Activated T-cell treated with anti-CD3 and anti-CD28 coated beads for 48 hours (primary cell): Measurements from ENCODE around the gene CBFA2T3.
"Not testable (repeated sequence)": the region's sequence is repeated elsewhere in the genome, so short reads cannot be mapped to it uniquely, and the experiment has no call there.

Experiments used
- DNase-seq: peaks from one replicate; pipeline ENCODE4 v3.0.0-alpha.2; 2020; ENCODE audit warnings: low read depth

Gene CBFA2T3

DNA sequence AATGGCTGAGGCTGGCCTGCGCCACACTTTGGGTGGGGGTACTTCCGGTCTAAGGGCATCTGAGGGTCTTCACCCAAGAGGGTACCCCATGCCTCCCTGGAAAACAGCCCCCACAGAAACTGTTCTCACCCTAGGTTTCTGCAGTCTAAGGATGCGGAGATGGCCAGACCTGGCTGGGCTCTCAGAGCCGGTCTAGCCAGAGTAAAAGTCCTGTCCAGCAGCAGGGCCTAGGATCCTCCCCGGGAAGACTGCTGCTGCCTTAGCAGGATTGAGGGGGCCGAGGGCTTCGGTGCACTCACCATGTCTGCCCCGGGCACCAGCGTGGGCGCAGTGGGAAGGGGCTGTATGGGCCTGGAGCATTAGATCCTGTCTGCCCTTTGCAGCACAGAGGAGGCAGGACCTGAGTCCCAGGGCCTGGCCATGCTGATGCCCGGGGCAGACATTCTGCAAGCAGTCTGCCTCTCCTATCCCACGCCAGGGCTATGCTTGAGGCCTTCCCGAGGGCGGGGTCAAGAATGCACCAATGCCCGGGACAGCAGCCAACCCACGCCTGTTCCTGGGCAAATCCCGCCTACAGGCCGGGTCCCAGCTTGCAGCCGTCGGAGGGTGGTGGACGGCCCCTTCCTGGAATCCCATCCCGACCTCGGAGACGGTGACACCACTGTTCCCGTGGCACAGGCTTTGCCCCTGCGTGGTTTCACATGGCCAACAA is 54.7 kb downstream of the CBFA2T3 start:
- DNase-seq = no peak

DNA sequence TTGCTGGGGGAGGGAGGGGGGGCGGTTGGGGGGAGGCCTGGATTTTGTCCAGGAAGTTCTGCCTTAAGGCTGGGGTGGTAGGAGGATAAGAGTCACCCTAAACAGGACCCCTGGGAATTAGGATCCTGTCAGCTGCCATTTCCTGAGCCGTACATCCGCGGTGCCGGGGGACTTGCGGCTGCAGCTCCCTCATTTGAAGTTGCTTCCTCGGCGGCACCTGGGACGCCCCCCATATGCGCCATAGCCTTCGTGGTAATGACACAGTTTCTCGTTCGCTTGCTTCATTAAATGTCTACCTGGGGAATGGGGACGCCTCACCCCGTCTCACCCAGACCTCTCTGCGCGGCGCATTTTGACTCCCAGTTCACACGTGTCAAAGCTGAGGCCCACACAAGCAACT is 55.4 kb downstream of the CBFA2T3 start:
- DNase-seq = no peak

DNA sequence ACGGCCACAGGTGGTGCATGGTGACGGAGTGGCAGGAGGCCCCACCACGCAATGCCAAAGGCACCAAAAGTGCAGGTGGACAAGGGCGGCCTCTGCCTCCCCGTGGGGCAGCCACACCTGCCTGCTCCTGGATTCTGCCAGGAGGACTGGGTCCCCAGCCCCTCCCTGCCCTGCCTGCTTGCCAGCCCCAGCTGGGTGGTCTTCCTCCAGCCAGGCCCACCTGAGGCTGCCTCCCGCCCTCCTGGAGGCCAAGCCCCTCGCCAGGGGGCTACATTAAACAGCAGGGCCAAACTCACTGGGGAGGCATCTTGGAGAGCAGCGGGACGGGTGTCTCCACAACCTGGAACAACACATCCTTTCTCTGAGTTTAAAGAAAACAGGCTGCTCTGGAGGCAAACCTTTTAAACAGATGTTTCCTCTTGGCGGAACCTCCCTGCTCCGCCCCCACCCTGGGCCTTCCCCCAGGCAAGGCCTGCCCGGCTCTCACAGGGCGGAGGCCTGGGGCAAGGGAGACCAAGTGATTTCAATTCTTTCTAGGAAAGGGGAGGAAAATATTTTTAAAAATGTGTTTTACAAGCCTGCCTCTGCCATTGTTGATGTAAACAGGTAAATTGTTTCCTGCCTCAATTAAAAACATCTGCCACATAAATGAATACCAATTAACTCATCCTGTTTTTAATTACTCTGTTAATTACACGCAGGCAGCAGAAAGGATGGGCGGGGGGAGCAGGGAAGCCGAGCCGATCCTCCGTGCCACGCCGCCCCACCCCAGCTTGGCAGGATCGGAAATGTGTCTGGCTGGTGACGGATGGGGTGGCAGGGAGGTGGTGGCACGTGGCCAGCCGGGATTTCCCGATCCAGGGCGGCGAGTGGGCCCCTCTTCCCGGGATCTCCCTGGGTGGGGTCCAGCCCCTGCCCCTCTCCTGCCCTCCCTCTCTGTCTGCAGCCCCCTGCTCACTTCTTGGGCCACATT is 56.1 kb downstream of the CBFA2T3 start:
- no peak for DNase-seq

DNA sequence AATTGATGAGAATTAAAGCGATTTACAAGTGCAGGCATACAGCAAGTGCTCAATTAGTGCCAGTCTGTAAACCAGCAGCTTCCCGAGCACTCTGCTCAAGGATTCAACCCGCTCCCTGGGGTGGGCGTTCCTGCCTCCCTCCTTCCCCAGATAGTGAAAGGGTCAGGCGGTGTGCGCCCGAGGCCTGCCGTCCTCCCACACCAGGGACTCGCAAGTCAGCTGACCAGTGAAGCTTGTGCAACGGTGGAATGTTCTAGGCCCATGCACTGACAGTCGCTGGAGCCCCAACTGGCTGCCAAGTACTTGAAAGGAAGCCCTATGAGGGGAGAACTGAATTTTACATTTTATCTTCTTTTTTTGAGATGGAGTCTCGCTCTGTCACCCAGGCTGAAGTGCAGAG is 57.1 kb downstream of the CBFA2T3 start:
- DNase-seq = no peak

DNA sequence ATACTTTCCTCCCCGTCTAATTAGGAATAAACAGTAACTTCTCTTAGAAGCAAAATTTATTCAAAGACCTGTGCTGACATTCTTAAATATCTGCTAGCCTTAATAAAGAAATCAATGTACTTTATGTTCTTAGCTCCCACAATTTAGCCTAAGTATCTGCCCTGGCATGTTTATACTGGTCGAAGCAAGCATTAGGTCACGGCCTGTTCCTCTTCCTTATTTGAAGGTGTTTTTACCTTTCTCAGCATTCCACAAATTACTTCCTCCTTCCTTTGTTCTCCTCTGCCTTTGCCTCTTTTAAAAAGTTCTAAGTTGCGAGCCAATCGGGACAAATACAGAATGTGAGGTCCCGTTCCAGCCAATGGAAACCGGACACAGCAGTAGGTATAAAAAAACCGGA is 58.1 kb downstream of the CBFA2T3 start:
- DNase-seq = not testable (repeated sequence)

DNA sequence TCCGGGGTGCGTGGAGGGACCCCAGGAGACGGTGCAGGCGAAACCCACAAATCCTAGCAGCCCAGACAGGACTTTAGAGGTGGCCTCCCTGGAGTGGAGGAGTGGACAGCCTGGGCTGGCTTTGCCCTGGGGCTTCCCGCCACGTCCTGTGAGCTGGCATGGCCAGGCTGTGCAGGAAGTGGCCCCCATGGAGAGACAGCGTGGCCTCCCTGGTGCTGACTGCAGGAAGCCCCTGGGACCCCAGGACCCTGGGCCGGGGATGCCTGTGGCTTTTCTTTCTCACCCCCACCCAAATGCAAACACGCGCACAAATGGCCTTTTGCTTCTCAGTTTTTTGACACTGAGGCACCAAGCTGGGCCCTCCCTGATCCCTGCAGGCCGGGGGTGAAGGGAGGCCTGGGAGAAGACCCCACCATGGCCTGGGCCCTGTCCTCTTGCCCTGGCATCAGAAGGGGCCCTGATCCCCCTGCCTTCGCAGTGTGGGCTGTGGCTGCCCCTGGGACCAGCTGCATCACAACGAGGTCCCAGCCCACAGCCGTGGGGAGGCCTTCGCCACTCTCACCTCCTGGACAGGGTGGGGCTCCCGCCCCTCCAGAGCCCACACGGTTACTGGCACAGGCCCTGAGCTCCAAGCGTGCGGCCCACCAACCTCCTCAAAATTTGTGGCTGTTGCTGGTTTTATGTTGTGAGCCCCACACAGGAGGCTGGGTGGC is 58.9 kb downstream of the CBFA2T3 start:
- no peak for DNase-seq

DNA sequence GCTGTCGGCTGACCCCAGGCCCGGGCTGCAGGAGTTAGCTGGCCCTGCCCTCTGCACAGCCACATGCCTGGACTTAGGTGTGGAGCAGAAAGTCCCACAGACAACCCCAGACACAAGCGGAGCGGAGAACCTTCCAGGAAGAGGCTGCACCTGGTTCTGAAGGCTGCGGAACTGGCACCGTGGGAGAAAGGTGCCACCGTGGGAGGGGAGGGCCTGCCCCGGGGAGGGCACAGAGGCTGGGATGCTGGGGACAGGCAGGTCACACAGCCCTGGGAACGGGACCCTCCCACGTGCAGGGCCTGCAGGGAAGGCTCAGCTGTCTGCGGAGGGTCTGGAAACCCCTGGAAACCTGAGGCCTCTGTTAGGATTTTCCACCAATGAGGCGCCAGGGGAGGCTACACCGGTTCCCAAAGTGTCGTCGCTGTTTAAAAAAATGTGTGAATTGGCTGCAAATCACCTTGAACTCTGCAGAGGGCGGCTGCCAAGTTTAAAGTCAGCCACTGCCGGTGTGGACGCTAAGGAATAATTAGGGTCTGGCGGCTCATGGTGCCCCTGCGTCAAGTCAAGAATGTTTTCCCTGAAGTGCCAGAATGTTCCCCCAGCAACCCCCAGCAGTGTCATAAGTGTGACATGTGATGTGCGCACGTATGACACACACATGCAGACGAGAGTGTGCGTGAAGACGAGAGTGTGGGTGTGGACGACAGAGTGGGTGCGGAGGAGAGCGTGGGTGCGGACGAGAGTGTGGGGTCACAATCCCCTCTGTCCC is 59.7 kb downstream of the CBFA2T3 start:
- no peak for DNase-seq

DNA sequence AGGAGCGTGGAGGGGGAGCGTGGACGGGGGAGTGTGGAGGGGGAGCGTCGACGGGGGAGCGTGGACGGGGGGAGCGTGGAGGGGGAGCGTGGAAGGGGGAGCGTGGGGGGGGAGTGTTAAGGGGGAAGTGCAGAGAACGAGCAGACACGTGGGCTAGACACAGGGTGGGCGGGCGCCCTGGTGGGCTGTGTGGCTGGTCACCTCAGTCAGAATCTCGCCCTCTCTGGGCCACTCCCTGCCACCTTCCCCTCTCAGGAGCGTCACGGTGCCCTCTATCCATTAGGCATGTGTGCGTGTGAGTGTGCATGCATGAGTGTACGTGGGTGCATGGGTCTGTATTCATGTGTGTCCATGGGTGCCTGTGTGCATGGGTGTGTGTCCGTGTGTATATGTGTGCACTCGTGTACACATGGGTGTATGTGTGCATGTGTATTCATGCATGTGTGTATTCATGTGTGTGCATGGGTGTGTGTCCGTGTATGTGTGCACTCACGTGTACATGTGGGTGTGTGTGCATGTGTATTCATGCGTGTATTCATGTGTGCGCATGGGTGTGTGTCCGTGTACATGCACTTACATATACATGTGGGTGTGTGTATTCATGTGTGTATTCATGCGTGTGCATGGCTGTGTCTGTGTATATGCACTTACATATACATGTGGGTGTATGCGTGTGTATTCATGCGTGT is 61.2 kb downstream of the CBFA2T3 start:
- DNase-seq = no peak

DNA sequence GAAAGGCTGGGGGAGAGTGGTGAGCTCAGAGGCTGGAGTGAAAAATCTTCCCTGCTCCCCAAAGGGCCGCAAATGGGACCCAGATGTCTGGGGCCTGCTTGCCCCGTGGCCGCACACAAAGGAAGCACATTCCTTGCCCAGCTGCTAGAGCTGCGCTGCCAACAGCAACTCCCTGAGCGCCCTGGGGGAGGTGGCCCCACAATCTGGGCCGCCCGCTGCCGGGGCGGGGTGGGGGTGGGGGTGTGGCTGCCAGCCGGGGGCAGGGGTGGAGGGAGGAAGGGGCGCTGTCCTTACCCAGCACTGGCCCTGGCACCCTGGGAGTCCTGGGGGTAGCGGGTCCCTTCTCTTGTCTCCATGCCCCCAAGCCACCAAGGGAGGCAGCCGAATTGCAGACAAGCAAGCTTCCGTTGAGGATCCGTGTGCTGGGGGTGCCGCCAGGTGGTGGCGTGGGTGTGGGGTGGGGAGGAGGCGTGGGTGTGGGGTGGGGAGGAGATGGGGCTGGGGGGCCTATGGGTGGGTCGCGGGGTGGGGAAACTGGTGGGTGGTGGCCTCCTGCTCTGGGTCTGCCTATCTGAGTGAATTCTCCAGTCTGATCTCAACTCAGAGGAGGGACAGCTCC is 62.1 kb downstream of the CBFA2T3 start:
- DNase-seq = no peak

DNA sequence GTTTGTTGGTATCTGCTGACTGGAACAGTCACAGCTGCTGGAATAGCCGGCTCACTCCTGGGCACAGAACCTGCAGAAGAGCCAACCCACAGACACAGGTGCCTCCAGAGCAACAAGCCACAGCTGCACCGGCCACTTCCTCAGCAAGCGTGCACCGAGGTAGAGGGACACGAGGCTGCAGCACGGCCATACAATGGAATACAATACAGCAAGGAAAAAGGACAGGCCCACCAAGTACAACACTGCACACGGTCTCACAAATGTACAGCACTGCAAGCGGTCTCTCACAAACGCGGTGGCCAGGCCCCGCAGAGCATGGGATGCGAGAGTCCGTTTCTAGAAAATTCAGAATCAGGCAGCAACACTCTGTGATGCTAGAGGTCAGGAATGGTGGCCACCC is 63.1 kb downstream of the CBFA2T3 start:
- DNase-seq = no peak

DNA sequence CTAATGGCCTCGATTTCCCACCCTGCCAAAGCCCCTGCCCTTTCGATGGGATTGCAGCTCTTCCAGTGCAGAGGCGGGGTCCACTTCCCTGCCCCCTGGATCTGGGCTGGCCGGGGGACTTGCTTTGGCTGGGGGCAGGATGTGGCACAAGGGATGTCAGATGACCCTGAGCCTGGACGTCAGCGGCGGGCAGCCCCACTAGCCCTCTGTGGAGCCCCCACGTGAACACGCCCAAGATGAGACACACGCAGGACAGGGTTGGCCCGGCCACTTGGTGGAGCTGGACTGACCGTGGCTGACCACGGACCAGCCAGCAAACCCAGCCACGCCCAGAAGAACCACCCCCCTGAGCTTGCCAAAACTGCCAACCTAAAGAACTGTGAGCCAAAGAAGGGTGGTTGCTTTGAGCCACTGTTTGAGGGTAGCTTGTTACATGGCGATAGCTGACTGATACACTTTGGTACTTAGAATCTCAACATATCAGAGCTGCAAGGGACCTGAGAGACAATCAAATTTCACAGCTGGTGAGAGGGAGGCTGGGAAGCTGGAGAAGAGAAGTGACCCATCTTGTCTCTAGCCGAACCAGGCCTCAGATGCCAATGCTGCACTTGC is 63.9 kb downstream of the CBFA2T3 start:
- DNase-seq = no peak

DNA sequence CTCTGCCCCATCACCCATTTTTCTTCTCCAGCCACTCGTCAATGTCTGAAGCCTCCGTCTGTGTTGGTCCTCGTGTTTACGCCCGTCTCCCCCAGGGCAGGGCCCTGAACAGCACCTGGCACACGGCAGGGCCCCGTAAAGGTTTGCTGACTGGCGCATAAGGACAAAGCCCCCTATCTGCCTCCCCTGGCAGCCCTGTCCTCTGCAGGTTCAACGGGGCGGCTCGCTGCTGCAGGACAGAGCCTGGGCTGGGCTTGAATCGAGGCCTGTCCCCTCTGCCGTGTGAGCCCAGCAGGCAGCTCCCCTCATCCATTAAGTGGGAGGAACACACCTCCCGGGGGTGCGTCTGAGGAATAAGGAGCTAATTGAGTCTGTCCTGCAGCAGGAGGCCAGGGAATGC is 64.5 kb downstream of the CBFA2T3 start:
- no peak for DNase-seq

DNA sequence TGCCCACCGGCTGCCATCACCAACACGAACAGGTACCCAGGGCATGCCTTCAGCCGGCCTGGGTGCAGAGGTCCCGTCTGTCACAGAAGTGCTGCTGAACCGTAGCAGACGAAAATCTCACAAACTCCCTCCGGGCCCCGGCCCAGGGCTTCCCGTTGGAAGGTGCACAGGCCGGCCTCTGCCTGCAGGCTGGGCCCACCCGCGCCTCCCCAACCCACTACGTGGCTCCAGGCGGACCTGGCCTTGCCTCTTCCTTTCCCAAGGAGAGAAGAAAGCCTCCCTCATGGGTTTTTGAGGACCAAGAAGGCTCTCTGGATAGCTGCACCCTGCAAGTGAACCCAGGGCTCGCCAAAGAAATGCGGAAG is 65.1 kb downstream of the CBFA2T3 start:
- no peak for DNase-seq

DNA sequence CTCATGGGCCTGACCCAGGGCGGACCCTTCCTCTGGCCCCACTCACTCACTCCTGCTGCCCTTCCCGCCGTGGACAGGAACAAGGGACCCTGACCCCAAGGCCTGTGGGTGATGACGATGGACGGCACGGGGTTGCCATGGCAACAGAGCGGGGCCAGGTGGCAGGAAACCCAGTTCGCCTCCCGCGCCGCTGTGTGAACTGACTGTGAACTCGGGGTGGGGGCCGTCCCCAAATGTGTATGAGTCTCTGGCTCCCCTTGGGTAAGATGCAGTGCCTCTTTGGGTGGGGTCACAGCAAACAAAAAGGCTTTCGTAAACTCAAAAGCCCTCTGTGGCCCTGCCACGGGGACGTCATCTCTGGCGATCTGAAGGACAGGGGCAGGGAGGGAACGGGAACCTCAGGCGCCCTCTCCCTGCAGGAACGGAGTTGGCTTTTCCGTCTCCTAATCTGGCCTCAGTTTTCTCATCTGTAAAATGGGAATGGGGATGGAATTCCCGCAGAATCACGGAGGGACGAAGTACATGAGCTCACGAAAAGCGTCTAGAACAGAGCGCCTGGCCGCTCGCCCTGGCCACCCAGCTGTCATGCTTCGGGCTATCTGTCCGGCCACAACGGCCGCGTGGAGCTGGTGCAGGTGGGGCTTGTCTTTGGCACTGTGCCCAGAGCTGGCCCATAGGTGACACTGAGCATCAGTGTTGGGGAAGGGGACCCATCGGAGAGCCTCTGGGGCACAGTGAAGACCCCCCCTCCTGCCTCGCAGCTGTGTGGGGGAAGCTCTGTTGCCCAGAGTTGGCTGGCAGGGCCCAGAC is 65.7 kb downstream of the CBFA2T3 start:
- no peak for DNase-seq

DNA sequence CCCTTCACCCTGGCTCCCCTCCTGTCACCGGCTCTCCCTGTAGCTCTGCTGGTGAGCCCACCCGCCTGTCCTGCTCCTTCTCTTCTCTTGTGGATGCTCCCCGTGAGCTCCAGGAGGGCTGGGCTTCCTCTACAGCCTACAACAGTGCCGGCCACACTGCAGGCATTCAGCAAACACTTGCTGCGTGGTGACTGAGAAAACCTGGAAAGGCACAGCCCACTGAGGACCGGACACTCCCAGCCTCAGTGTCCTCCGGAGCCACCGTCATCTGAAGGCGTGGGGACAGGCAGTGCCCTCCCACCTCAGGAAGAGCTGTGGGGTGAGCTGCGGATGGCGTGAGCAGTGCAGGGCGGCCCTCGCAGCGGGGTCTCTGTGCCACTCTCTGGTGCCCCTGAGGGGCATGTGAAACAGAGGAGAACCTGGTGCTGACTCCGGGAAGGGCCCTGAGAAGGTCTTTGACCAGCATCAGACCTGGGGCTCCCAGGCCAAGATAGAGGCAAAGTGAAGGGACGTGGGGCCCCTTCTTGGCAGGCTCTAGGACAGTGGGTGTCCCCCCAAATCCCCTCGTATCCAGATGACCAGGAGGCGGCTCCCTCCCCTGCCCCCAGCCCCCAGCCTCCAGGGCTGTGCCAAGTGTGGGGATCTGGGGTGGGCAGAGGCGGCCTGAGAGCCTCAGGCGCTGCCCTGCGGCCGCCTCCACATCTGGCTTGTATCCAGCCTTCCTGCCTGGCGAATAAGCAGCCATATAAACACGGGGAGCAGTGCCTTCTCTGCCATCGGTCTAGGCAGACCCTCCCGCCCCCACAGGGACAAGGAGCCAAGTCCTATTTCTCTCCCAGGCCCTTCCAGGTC is 66.5 kb downstream of the CBFA2T3 start:
- DNase-seq = no peak

DNA sequence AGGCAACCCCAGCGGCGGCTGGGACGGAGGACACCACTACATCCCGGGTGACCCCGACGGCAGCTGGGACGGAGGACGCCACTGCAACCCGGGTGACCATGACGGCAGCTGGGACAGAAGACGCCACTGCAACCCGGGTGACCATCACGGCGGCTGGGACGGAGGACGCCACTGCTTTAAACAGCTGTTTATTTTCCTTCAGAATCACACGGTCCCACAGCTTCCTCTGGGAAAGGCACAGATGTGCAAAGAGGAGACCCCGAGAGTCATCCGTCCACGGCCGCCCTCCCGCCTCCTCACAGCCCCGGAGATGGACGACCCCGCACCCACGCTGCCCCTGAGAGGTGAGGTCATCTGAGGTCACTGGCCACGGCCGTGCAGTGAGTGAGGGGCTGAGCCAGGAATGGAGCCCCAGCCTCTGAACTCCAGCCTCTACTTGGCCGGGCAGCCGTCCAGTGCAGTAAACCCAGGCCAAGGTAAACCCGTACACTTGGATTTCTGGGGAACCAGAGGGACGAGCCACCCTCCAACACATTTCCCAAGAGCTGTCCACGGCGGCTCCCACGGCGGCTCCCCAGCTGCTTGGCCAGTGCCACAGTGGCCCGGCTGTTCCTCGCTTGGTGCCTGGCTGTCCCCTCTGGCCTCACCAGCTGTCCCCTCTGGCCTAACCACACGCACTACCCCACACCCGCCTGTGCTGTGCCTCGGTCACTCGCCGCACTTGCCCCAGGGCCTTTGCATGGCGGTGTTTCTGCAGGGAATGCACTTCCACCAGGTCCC is 67.4 kb downstream of the CBFA2T3 start:
- DNase-seq = no peak

DNA sequence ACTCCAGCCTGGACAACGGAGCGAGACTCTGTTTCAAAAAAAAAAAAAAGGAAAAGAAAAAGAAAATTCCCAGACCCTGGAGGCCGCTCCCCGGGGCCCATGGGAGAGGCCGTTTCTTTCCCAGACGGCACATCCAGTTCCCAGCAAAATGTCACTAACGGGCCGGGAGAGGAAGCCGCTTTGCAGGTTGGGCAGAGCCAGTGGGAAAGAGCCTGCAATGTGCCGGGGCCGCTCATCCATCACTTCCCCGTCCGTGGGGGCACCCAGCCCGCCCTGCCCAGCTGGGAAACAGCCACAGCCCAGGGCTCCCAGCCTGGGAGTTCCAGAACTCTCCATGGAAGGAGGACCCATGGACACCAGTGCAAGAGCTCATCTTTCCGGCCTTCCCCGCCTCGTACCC is 68.7 kb downstream of the CBFA2T3 start:
- no peak for DNase-seq

DNA sequence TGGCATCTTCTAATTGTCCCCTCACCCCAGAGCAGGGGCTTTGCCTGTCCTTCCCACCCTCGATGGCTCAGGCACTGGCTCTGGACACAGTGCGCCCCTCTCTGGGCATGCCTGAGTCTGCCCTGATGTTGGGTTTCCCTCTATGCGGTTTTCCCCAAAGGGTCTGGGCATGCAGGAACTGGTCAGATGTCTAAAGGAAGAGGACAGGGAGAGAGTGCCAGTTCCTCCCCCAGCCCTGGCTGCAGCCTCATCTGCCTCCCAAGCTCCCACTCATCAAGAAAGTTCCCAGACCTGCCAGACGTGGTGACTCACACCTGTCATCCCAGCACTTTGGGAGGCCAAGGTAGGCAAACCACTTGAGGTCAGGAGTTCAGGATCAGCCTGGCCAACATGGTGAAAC is 69.2 kb downstream of the CBFA2T3 start:
- no peak for DNase-seq
